Stimulated activated memory B cell treated with anti-CD40 and anti-IgM and Interleukin-4, amounts not matched to agents 10 μg/mL and 1 μg/mL and 100 μg/mL, for 72 hours (primary cell): ENCODE measurements around the gene AK3.

ENCODE experiments used
- ATAC-seq: fragments of 150-1000 bp; cut with Tn5 transposase; 2 replicates; pipeline ENCODE4 v1.10.0; 2021
- H3K27ac Mint-ChIP-seq: one replicate; pipeline ENCODE4 v1.8.0; 2022; ENCODE audit warnings: mild to moderate bottlenecking, mixed read lengths
- H3K27me3 Mint-ChIP-seq: one replicate; pipeline ENCODE4 v1.8.0; 2022; ENCODE audit warnings: mixed read lengths
- H3K36me3 Mint-ChIP-seq: one replicate; pipeline ENCODE4 v1.8.0; 2022; ENCODE audit warnings: mixed read lengths
- H3K4me1 Mint-ChIP-seq: one replicate; pipeline ENCODE4 v1.8.0; 2022; ENCODE audit warnings: mixed read lengths
- H3K4me3 Mint-ChIP-seq: one replicate; pipeline ENCODE4 v1.8.0; 2022; ENCODE audit warnings: mild to moderate bottlenecking, moderate library complexity, mixed read lengths
- H3K9me3 Mint-ChIP-seq: one replicate; pipeline ENCODE4 v1.8.0; 2022; ENCODE audit warnings: mixed read lengths

The AK3 gene

GRCh38 chr9:4701526-4701925 is 39.5 kb downstream of the AK3 start:
- H3K4me1 Mint-ChIP-seq: peaks cover 7% of the 10 kb centered on the region
- H3K36me3 Mint-ChIP-seq: peaks cover 30% of the 10 kb centered on the region

GRCh38 chr9:4700932-4701331 is 40.1 kb downstream of the AK3 start:
- H3K4me3 Mint-ChIP-seq: no peak overlapping the region
- H3K9me3 Mint-ChIP-seq: no peaks in the 10 kb centered on the region
- ATAC-seq: no peak
- H3K27ac Mint-ChIP-seq: peak overlapping the region; percentile 39
- H3K27me3 Mint-ChIP-seq: no peaks in the 10 kb centered on the region
- peaks cover 7% of the 10 kb centered on the region for H3K4me1 Mint-ChIP-seq
- H3K36me3 Mint-ChIP-seq: peaks cover 26% of the 10 kb centered on the region

More at GRCh38 chr9:4701526-4701925, 39.5 kb downstream of the AK3 start:
- no peaks in the 10 kb centered on the region for H3K27me3 Mint-ChIP-seq
- peak overlapping the region; percentile 39 for H3K27ac Mint-ChIP-seq
- ATAC-seq: no peak
- H3K9me3 Mint-ChIP-seq: no peaks in the 10 kb centered on the region
- no peak overlapping the region for H3K4me3 Mint-ChIP-seq

GRCh38 chr9:4700091-4700490 is 40.9 kb downstream of the AK3 start:
- H3K27ac Mint-ChIP-seq: no peak overlapping the region

GRCh38 chr9:4691795-4692194 is 49.2 kb downstream of the AK3 start:
- Mint-ChIP-seq H3K4me1 (peaks cover 14% of the 10 kb centered on the region), H3K27me3 (no peaks in the 10 kb centered on the region), H3K4me3 (no peak overlapping the region), H3K36me3 (peaks cover 37% of the 10 kb centered on the region), H3K9me3 (no peaks in the 10 kb centered on the region), H3K27ac (no peak overlapping the region)
- no peak for ATAC-seq

More at GRCh38 chr9:4700091-4700490, 40.9 kb downstream of the AK3 start:
- ATAC-seq: no peak
- Mint-ChIP-seq H3K4me3 (no peak overlapping the region), H3K4me1 (peaks cover 7% of the 10 kb centered on the region), H3K9me3 (no peaks in the 10 kb centered on the region), H3K36me3 (peaks cover 23% of the 10 kb centered on the region), H3K27me3 (no peaks in the 10 kb centered on the region)

GRCh38 chr9:4690144-4690543 is 50.9 kb downstream of the AK3 start:
- H3K9me3 Mint-ChIP-seq: no peaks in the 10 kb centered on the region
- no peaks in the 10 kb centered on the region for H3K27me3 Mint-ChIP-seq
- peak; percentile 68 for ATAC-seq
- H3K4me1 Mint-ChIP-seq: peaks cover 20% of the 10 kb centered on the region
- H3K36me3 Mint-ChIP-seq: peaks cover 51% of the 10 kb centered on the region
- H3K27ac Mint-ChIP-seq: peak overlapping the region; percentile 64
- no peak overlapping the region for H3K4me3 Mint-ChIP-seq

GRCh38 chr9:4689687-4690104 is 51.3 kb downstream of the AK3 start:
- ATAC-seq: peak; percentile 57
- H3K9me3 Mint-ChIP-seq: no peaks in the 10 kb centered on the region
- H3K36me3 Mint-ChIP-seq: peaks cover 56% of the 10 kb centered on the region
- H3K4me1 Mint-ChIP-seq: peaks cover 24% of the 10 kb centered on the region
- no peak overlapping the region for H3K4me3 Mint-ChIP-seq
- H3K27ac Mint-ChIP-seq: peak overlapping the region; percentile 64
- no peaks in the 10 kb centered on the region for H3K27me3 Mint-ChIP-seq

GRCh38 chr9:4689021-4689420 is 52.0 kb downstream of the AK3 start:
- H3K4me1 Mint-ChIP-seq: peaks cover 29% of the 10 kb centered on the region
- ATAC-seq: no peak
- H3K27ac Mint-ChIP-seq: no peak overlapping the region
- peaks cover 58% of the 10 kb centered on the region for H3K36me3 Mint-ChIP-seq
- H3K9me3 Mint-ChIP-seq: no peaks in the 10 kb centered on the region
- no peaks in the 10 kb centered on the region for H3K27me3 Mint-ChIP-seq
- no peak overlapping the region for H3K4me3 Mint-ChIP-seq

- no peaks in the 10 kb centered on the region for H3K9me3 Mint-ChIP-seq
- H3K4me1 Mint-ChIP-seq: peaks cover 36% of the 10 kb centered on the region
- no peak overlapping the region for H3K4me3 Mint-ChIP-seq
- H3K27ac Mint-ChIP-seq: no peak overlapping the region
- no peak for ATAC-seq
- peaks cover 55% of the 10 kb centered on the region for H3K36me3 Mint-ChIP-seq
- H3K27me3 Mint-ChIP-seq: no peaks in the 10 kb centered on the region
Observed at GRCh38 chr9:4686584-4686983, 54.4 kb downstream of the AK3 start.

- peaks cover 36% of the 10 kb centered on the region for H3K4me1 Mint-ChIP-seq
- peaks cover 50% of the 10 kb centered on the region for H3K36me3 Mint-ChIP-seq
- no peak for ATAC-seq
- H3K9me3 Mint-ChIP-seq: no peaks in the 10 kb centered on the region
- no peak overlapping the region for H3K4me3 Mint-ChIP-seq
- no peaks in the 10 kb centered on the region for H3K27me3 Mint-ChIP-seq
- H3K27ac Mint-ChIP-seq: no peak overlapping the region
Observed at GRCh38 chr9:4686112-4686511, 54.9 kb downstream of the AK3 start.

GRCh38 chr9:4684820-4685219 is 56.2 kb downstream of the AK3 start:
- H3K4me1 Mint-ChIP-seq: peaks cover 24% of the 10 kb centered on the region
- H3K36me3 Mint-ChIP-seq: peaks cover 38% of the 10 kb centered on the region
- H3K27ac Mint-ChIP-seq: no peak overlapping the region
- H3K4me3 Mint-ChIP-seq: no peak overlapping the region
- no peaks in the 10 kb centered on the region for H3K9me3 Mint-ChIP-seq
- H3K27me3 Mint-ChIP-seq: no peaks in the 10 kb centered on the region
- no peak for ATAC-seq

GRCh38 chr9:4680750-4681149 is 60.3 kb downstream of the AK3 start:
- H3K4me3 Mint-ChIP-seq: no peak overlapping the region

GRCh38 chr9:4680173-4680525 is 60.9 kb downstream of the AK3 start:
- ATAC-seq: no peak
- no peak overlapping the region for H3K4me3 Mint-ChIP-seq
- H3K9me3 Mint-ChIP-seq: no peaks in the 10 kb centered on the region
- H3K27ac Mint-ChIP-seq: no peak overlapping the region
- peaks cover 15% of the 10 kb centered on the region for H3K4me1 Mint-ChIP-seq
- H3K27me3 Mint-ChIP-seq: no peaks in the 10 kb centered on the region
- H3K36me3 Mint-ChIP-seq: peaks cover 22% of the 10 kb centered on the region

More at GRCh38 chr9:4680750-4681149, 60.3 kb downstream of the AK3 start:
- ATAC-seq: no peak
- no peaks in the 10 kb centered on the region for H3K9me3 Mint-ChIP-seq
- peaks cover 25% of the 10 kb centered on the region for H3K36me3 Mint-ChIP-seq
- no peaks in the 10 kb centered on the region for H3K27me3 Mint-ChIP-seq
- no peak overlapping the region for H3K27ac Mint-ChIP-seq
- peaks cover 15% of the 10 kb centered on the region for H3K4me1 Mint-ChIP-seq

GRCh38 chr9:4679268-4680172 is 61.5 kb downstream of the AK3 start, which contains the start of gene CDC37L1:
TSS of gene CDC37L1 (plus strand) at chr9:4679569. CDS start at chr9:4679768, 199 bp downstream.
- no peaks in the 10 kb centered on the region for H3K9me3 Mint-ChIP-seq

GRCh38 chr9:4678679-4679267 is 62.2 kb downstream of the AK3 start:
- ATAC-seq: peak; percentile 51
- no peaks in the 10 kb centered on the region for H3K27me3 Mint-ChIP-seq
- no peak overlapping the region for H3K4me3 Mint-ChIP-seq
- H3K27ac Mint-ChIP-seq: no peak overlapping the region
- no peaks in the 10 kb centered on the region for H3K9me3 Mint-ChIP-seq
- peaks cover 12% of the 10 kb centered on the region for H3K36me3 Mint-ChIP-seq
- H3K4me1 Mint-ChIP-seq: peaks cover 7% of the 10 kb centered on the region

More at GRCh38 chr9:4679268-4680172, 61.5 kb downstream of the AK3 start, which contains the start of gene CDC37L1:
- peak; percentile 99 for ATAC-seq
- H3K27ac Mint-ChIP-seq: no peak within 1 kb of the TSS
- peaks cover 16% of the 10 kb centered on the region for H3K36me3 Mint-ChIP-seq
- H3K4me1 Mint-ChIP-seq: peaks cover 10% of the 10 kb centered on the region
- no peaks in the 10 kb centered on the region for H3K27me3 Mint-ChIP-seq
- H3K4me3 Mint-ChIP-seq: no peak within 1 kb of the TSS

GRCh38 chr9:4677392-4677791 is 63.6 kb downstream of the AK3 start:
- peaks cover 5% of the 10 kb centered on the region for H3K36me3 Mint-ChIP-seq
- H3K27ac Mint-ChIP-seq: no peak overlapping the region
- H3K9me3 Mint-ChIP-seq: no peaks in the 10 kb centered on the region
- no peak overlapping the region for H3K4me3 Mint-ChIP-seq
- ATAC-seq: no peak
- no peaks in the 10 kb centered on the region for H3K4me1 Mint-ChIP-seq
- H3K27me3 Mint-ChIP-seq: no peaks in the 10 kb centered on the region

- no peak overlapping the region for H3K4me3 Mint-ChIP-seq
- no peaks in the 10 kb centered on the region for H3K27me3 Mint-ChIP-seq
- no peak for ATAC-seq
- H3K9me3 Mint-ChIP-seq: no peaks in the 10 kb centered on the region
- H3K36me3 Mint-ChIP-seq: peaks cover 5% of the 10 kb centered on the region
- H3K27ac Mint-ChIP-seq: no peak overlapping the region
- H3K4me1 Mint-ChIP-seq: no peaks in the 10 kb centered on the region
Observed at GRCh38 chr9:4674783-4675182, 66.2 kb downstream of the AK3 start.
